Central memory CD4-positive, alpha-beta T cell (primary cell): ENCODE data around the gene CCIN.
"Not testable (repeated sequence)": the region's sequence is repeated elsewhere in the genome, so short reads cannot be mapped to it uniquely, and the experiment has no call there.

Source experiments
- DNase-seq: peaks from one replicate; pipeline ENCODE4 v3.0.0; 2022

Gene CCIN

DNA sequence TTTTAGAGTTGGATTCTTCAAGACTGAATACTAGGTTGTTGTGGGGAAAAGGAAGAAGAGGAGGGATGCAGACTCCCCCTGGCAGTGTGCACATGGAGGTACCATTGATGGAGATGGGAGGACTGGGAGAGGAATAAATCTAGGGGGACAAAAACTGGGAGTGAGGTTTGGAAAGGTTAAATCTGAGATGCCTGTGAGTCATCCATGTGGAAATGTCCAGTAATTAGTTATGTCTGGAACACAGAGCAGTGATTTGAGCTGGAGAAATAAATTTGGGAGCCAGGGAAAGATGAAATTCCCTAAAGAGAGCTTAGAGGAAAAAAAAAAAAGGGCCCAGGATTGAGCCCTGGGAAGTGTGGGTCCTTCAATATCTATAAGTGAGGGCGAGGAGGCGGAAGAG is 8.0 kb upstream of the CCIN start:
- no peak for DNase-seq

DNA sequence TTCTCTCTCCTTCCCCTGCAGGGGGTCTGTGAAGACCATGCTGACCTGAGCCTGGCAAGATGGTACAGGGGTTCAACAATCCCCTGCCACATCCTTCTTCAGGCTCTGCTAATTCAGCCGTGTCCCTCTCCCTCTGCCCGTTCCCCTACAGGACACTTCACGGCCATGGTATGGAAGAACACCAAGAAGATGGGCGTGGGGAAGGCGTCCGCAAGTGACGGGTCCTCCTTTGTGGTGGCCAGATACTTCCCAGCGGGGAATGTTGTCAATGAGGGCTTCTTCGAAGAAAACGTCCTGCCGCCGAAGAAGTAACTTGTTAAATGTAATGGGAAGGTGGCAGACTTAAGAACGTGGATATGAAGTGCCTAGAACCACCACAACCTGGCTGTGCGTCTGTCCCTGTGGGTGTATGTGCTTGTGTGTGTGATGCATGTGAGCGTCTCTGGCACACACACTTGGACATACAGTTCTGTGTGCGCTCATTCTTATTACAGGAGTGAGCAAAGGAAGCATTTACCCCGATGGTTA is 6.9 kb upstream of the CCIN start:
- DNase-seq = no peak

DNA sequence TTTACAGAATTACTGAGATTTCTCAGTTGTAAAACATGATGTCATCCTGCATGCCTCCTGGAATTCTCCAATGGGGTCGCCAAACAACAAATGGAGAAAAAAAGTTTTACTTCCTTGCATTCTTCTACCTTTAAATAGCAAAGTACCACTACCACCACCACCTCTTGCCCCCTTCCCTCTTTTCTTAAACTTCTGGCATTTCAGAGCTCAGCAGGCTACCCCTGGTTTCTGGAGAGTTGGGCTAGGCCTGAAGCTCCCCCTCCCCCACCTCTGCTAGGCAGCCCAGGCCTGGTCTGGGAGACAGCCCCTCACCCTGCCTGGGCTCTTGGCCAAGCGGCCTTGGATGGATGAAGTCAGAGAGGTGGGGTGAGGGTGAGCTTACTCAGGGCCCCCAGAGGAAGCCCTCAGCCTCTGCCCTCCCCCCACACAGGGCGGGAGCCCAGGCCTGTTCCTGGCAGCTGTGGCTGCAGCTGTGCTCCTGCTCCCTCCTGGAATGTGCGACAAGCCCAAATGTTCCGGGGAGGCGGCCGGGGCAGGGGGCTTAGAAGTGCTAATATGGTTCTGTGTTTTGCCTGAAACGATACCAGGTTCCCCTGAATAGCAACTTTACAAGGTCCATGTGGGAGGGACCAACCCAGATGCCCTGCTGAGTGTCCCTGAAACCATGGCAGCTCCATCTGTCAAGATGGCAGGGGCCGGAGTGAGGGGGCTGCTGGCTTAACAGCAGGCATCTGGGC is 6.0 kb upstream of the CCIN start:
- DNase-seq = no peak

DNA sequence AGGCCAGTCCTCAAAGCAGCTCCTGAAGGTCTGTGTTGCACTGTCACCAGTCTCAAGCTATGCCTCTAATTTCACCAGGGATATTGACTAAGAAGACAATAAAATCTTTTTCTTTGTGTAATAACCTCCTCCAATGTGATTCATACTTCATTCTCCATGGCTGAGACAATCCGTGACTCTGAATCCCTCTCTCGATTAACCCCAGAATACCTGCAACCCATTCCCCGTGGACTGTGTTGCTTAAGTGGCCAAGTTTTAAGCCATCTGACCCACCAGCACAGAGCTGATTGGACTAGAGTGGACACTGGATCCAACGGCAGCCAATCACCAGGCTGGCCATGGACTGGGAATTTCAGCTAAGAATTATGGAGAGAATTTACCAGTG is 5.4 kb upstream of the CCIN start:
- no peak for DNase-seq

DNA sequence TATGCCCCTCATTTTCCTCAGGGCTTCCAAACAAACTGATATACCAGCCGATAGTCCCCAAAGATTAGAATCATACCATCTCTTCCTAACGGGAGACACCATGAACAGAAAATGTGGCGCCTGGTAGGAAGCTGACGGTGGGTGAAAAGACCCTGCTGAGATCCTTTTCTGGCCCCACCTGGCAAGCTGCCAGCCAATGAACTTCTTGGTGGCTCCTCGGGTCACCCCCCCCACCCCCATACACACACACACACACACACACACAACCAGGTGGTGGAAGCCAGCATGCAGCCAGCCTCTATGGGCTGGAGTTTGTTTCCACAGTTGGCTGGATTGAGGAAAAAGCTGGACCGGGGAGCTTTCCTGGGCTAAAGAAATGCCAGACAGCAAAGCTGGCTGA is 4.8 kb upstream of the CCIN start:
- DNase-seq = no peak

DNA sequence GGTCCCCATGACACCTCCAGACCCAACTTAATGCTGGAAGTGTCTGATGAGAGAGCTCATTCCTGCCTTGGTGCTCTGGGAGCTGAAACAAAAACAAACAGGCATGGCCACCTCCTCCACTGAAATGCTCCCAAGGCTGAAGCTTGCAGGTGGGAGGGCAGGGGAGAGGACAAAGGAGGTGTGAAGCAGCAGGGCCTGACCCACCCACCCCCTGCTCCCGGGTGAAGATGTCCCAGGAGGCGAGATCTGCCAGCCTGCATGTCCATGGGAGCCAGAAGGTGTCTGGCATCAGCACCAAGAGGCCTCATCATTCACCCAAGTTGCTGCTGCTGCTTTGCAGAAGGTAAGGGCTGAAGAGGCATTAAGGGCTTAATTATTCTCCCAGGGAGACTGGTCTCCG is 4.2 kb upstream of the CCIN start:
- no peak for DNase-seq

DNA sequence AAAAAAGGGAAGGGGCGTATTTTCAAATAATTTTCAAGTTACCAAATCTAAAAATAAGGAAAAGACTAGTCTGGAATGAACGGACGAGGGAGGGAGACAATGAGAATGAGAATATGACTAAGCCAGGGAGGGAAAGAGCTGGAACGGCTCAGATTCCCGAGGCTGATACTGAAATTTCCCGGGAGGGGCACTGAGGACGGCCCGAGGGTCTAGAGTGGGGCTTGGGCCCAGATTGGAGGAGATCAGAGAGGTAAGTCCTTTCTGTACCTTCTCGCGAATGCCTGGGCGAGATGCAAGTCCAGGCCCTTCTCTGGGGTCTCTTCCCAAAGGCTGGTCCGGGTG is 3.4 kb upstream of the CCIN start:
- no peak for DNase-seq

DNA sequence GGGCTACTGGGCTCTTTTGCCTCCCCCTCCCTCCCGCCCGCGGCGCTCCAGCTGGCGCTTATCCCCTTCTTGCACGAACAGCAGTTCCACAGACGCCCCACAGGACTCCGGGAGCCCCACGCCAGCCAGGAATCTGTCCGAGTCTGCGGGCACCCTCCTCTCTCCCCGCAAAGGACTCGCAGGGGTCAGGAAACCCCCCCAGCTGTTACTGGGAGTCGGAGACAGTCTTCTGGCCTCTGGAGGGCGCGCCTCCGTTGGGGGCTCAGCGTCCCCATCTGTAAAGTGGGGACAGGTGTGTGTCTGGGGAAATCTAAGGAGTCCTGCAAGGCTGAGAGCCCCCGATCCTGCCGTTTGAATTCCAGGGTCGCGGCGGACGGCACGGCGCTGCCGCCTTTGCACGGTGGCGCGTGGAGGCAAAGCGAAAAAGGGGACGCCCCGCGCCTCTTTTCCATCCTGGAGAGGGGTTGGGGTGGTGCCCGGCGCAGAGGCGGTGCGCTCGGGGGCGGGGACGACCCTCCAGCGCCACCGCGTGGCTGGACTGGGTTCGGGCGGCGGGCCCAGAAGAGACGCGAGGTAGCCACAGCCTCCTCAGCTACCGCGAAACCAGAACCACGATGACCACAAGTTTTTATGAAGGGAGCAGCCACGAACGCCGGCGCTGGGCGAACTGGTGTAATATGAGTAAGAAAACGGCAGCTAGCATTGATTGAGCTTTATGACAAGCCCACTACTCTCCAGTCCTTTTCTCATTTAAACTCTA is 2.8 kb upstream of the CCIN start:
- DNase-seq = peak; percentile 75

DNA sequence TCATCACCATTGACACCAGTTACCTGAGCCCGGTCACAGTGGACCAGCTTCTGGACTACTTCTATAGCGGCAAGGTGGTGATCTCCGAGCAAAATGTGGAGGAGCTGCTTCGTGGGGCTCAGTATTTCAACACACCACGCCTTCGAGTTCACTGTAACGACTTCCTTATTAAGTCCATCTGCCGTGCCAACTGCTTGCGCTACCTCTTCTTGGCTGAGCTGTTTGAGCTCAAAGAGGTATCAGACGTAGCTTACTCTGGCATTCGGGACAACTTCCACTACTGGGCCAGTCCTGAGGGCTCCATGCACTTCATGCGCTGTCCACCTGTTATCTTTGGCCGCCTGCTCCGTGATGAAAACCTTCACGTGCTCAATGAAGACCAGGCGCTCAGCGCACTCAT is 520 bp downstream of the CCIN start:
- DNase-seq = no peak

DNA sequence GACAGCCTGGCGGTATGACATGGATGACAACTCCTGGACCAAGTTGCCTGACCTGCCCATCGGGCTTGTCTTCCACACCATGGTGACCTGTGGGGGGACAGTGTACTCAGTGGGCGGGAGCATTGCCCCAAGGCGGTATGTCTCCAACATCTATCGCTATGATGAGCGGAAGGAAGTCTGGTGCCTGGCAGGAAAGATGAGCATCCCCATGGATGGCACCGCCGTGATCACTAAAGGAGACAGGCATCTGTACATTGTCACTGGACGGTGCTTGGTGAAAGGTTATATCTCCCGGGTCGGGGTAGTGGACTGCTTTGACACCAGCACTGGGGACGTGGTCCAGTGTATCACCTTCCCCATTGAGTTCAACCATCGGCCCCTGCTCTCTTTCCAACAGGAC is 1.3 kb downstream of the CCIN start:
- DNase-seq = no peak

DNA sequence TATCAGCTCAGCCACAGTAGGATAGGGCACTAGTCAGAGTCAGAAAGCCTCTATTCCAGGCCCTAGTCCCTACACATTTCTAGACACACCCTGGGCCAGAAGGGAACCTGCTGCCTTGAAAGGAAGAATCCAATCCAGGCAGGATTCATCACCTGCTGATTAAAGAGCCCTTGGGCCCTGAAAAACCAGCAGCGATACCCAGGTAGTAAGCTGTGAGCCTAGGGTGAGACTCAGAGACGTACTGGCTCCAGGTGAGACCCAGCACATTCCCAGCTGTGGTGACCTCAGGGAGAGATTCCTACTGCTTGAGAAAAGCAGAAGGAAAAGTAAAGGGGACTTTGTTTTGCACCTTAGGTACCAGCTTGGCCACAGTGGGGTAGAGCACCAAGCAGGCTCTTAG is 4.7 kb downstream of the CCIN start:
- no peak for DNase-seq

DNA sequence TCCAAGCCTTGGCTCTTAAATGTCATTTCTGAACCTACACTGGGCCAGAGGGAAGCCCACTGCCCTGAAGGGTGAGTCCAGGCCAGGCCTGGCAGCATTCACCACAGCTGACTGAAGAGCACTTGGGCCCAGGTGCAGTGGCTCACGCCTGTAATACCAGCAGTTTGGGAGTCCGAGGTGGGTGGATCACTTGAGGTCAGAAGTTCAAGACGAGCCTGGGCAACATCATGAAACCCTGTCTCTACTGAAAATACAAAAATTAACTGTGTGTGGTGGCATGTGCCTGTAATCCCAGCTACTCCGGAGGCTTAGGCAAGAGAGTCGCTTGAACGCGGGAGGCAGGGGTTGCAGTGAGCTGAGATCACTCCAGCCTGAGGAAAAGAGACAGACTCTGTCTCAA is 5.1 kb downstream of the CCIN start:
- DNase-seq = no peak

DNA sequence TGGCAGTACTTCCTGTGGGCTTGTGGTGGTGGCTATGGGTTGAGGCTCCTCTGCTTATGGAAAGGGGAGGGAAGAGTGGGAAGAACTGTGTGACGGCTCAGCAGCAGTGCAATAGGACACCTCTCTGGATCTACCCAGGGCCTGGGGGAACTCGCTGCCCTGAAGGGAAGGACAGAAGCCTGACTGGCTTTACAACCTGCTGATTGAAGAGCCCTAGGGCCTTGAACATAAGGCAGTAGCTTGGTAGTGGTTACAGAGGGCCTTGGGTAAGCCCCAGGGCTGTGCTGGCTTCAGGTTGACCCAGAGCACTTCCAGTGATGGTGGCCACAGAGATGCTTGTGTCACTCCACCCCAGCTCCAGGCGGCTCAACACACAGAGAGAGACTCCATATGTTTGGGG is 5.5 kb downstream of the CCIN start:
- no peak for DNase-seq

DNA sequence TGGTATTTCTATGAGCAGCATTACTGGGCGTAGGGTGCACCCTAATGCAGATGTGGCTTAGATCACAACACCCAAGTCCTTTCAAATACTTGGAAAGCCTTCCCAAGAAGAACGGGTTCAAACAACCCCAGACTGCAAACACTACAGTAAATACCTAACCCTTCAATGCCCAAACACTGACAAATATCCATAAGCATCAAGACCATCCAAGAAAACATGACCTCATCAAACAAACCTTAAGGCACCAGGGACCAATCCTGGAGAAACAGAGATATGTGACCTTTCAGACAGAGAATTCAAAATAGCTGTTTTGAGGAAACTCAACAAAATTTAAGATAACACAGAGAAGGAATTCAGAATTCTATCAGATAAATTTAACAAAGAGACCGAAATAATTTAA is 6.0 kb downstream of the CCIN start:
- not testable (repeated sequence) for DNase-seq

DNA sequence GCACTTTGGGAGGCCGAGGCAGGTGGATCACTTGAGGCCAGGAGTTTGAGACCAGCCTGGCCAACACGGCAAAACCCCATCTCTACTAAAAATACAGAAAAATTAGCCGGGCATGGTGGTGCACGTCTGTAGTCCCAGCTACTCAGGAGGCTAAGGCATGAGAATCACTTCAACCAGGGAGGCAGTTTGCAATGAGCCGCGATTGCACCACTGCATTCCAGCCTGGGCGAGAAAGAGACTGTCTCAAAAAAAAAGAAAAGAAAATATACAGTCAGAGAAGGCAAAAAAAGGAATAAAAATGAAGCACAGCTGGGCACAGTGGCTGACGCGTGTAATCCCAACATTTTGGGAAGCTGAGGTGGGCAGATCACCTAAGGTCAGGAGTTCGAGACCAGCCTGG is 7.3 kb downstream of the CCIN start:
- not testable (repeated sequence) for DNase-seq

DNA sequence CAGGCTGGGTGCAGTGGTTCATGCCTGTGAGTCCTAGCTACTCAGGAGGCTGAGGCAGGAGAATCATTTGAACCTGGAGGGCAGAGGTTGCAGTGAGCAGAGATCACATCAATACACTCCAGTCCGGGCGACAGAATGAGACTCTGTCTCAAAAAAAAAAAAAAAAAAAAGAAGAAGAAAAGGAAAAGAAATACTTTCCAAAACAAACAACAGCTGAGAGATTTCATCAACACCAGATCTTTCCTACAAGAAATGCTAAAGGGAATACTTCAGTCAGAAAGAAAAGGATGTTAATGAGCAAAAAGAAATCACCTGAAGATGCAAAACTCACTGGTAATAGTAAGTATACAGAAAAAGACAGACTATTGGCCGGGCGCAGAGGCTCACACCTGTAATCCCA is 8.4 kb downstream of the CCIN start:
- DNase-seq = no peak

DNA sequence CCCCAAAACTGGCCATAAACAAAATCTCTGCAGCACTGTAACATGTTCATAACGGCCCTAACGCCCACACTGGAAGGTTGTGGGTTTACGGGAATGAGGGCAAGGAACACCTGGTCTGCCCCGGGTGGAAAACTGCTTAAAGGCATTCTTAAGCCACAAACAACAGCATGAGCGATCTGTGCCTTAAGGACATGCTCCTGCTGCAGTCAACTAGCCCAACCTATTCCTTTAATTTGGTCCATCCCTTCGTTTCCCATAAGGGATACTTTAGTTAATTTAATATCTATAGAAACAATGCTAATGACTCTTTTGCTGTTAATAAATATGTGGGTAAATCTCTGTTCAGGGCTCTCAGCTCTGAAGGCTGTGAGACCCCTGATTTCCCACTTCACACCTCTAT is 11.1 kb downstream of the CCIN start:
- not testable (repeated sequence) for DNase-seq

DNA sequence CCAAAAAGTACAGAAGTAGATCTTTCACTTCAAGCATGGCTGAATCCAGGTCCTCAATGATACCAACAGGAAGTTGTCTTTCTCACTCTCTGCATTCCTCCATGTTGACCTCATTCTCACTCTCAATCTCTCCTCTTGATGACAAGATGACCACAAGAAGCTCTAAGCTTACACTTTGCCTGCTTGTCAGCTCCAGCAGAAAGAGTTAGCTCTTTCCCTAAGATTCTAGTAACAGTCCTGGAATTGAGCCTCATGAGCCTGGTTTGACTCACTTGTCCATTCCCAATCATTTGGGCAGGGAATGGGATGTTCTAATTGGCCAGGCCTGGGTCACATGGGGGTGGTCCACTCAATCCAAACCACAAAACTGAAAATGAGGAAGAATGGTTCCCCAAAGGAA is 18.2 kb downstream of the CCIN start:
- DNase-seq = no peak

DNA sequence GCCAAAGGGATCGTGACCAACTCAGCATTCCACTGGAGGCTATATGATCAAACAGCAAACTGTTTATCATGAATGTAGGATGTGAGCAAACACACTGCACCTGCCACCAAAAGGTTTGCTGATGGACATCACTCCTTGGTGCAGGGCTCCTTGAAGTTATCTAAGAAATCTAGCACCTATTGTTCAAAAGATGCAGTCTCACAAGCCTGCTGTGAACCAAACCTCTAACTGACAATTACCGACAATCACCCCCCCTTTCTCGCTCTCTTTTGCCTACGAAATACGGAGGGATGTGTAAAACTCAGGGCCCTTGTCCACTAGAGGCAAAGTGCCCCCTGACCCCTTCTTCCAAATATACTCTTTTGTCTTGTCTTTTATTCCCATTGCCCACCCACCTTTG is 19.0 kb downstream of the CCIN start:
- DNase-seq = no peak

DNA sequence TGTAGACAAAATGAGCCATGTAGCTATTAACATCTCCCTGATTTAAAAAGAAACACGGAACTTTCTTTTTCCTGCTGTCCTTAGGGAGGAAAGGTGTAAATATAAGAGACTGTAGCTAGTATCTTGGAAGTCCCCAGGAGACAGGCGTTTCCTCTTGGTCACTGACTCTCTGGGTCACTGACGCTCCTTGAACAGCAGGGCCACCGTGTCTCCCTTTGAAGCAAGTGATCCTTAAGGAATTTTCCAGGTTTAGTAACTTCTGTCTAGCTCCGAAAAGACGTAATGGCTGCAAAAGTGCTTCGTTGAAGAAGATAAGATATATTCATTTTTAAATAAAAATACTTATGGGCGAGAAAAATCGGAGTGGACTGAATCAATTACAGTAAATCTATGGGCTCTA is 20.8 kb downstream of the CCIN start:
- DNase-seq = no peak

DNA sequence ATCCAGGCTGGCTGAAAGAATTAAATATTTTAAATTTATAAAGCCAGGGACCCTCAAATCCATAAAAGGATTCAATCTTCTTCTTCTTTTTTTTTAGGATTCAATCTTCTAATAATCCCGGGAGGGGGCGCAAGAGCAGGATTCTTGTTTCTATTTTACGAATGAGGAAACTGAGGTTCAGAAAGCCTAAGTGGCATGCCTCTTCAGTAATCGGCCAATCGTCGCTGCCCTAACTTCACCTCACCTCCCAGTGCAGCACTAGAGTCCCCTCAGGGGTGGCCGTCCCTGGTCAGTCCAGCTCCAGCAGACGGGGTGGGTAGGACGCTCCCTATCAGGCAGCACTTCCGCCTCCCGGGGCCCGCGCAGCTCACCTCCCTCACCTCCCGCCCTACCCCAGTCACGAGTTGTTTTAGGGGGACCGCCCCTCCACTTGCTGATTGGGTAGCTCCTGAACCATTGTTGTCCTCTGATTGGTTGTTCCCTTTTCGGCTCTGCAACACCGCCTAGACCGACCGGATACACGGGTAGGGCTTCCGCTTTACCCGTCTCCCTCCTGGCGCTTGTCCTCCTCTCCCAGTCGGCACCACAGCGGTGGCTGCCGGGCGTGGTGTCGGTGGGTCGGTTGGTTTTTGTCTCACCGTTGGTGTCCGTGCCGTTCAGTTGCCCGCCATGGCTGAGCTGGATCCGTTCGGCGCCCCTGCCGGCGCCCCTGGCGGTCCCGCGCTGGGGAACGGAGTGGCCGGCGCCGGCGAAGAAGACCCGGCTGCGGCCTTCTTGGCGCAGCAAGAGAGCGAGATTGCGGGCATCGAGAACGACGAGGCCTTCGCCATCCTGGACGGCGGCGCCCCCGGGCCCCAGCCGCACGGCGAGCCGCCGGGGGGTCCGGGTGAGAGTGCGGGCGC is 21.5 kb downstream of the CCIN start, which contains the start of gene CLTA:
Gene CLTA (plus strand): TSS at position 534 of the 902 bp plus-strand sequence. CDS start 136 bp downstream, at position 670.
- peak; percentile 97 for DNase-seq

DNA sequence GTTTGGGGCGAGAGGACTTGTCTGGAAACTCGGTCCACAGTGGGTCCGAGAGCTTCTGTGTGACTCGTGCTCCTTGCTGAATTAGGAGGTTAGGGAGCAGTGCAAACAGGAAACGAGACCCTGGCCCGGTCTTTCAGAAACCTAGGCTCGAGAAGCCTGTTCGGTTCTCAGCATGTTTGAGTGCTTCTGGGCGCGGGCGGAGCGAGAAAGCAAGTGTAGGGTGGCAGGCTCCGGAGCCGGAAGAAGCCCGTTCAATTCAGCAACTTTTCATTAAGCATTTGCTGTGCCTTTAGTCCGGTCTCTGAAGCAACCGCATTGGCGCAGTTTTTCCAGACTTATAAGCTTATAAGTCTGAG is 22.1 kb downstream of the CCIN start:
- DNase-seq = peak; percentile 38

DNA sequence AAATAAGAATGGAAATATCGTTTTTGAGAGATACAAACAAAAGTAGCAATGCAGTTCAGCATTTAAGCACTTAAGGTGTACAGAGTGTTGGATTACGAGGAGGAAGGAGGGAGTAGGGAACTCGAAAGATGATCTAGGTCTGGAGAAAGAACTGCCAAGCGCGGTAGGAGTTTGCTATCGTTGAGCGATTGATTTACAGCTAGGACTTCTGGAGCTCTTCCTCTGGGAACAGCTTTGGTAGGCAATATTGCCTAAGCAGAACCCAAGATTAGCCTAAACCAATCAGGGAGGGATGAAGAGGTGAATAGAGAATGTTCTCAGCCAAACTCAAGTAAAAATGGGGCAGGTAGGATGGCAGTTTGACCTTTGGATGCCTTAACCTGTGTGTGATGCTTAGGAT is 22.5 kb downstream of the CCIN start:
- DNase-seq = no peak
